SK-N-SH treated with all-trans-retinoic acid at 6 μM for 48 hours (cell line): ENCODE results near the gene LIME1.

ENCODE experiments used
- ARNTL ChIP-seq: fragments of 450-650 bp; formaldehyde crosslinking; IDR thresholded peaks from 2 replicates; pipeline ENCODE4 v1.5.0; 2020; ENCODE audit warnings: low read depth, mild to moderate bottlenecking, moderate library complexity, borderline replicate concordance
- BACH2 ChIP-seq: fragments of 250-450 bp; sonication (Bioruptor Pico); IDR thresholded peaks from 2 replicates; pipeline ENCODE4 v1.9.0; 2021; ENCODE audit warnings: mild to moderate bottlenecking, borderline replicate concordance
- CSRNP3 ChIP-seq: fragments of 250-450 bp; sonication (Bioruptor Pico); IDR thresholded peaks from 2 replicates; pipeline ENCODE4 v1.5.1; 2021; ENCODE audit warnings: mild to moderate bottlenecking, moderate library complexity
- GLIS3 ChIP-seq: fragments of 250-450 bp; sonication (Bioruptor Pico); IDR thresholded peaks from 2 replicates; pipeline ENCODE4 v1.5.0; 2020; ENCODE audit warnings: mild to moderate bottlenecking, moderate library complexity
- POU6F1 ChIP-seq: fragments of 250-450 bp; sonication (Bioruptor Pico); IDR thresholded peaks from 2 replicates; pipeline ENCODE4 v1.8.0; 2021; ENCODE audit warnings: low read depth, mild to moderate bottlenecking, moderate library complexity, borderline replicate concordance
- PPARA ChIP-seq: fragments of 250-450 bp; sonication (Bioruptor Pico); IDR thresholded peaks from 2 replicates; pipeline ENCODE4 v1.5.0; 2020; ENCODE audit warnings: mild to moderate bottlenecking, borderline replicate concordance
- ZFP3 ChIP-seq: fragments of 250-450 bp; sonication (Bioruptor Pico); IDR thresholded peaks from 2 replicates; pipeline ENCODE4 v1.5.0; 2020; ENCODE audit warnings: mild to moderate bottlenecking, moderate library complexity
- ZFP30 ChIP-seq: fragments of 450-650 bp; formaldehyde crosslinking; IDR thresholded peaks from 2 replicates; pipeline ENCODE4 v1.5.0; 2022; ENCODE audit warnings: mild to moderate bottlenecking, moderate library complexity
- ZNF565 ChIP-seq: fragments of 450-650 bp; formaldehyde crosslinking; conservative IDR thresholded peaks from 2 replicates; pipeline ENCODE4 v1.5.0; 2020; ENCODE audit warnings: low read depth, mild to moderate bottlenecking, moderate library complexity
- ZNF70 ChIP-seq: fragments of 450-650 bp; formaldehyde crosslinking; IDR thresholded peaks from 2 replicates; pipeline ENCODE4 v1.5.0; 2020; ENCODE audit warnings: mild to moderate bottlenecking, moderate library complexity

GRCh38 chr20:63702751-63703470 is 33.6 kb upstream of the LIME1 start:
- TF ChIP-seq ZNF70 (CRISPR knock-in tag) (no peak), CSRNP3 (no peak), POU6F1 (CRISPR knock-in tag) (no peak), ARNTL (CRISPR knock-in tag) (no peak), ZFP3 (CRISPR knock-in tag) (no peak), ZFP30 (no peak), BACH2 (CRISPR knock-in tag) (no peak), GLIS3 (CRISPR knock-in tag) (no peak), PPARA (CRISPR knock-in tag) (no peak), ZNF565 (no peak)
